ENCODE results near the gene PIAS4. TPM values are rescaled to one million over a fixed set of nuclear protein-coding genes. Genes with fewer than 3 reads are reported as not detected.

Gene PIAS4
- total RNA-seq, 1 experiment from 2014 or later = 54.4 TPM

DNA sequence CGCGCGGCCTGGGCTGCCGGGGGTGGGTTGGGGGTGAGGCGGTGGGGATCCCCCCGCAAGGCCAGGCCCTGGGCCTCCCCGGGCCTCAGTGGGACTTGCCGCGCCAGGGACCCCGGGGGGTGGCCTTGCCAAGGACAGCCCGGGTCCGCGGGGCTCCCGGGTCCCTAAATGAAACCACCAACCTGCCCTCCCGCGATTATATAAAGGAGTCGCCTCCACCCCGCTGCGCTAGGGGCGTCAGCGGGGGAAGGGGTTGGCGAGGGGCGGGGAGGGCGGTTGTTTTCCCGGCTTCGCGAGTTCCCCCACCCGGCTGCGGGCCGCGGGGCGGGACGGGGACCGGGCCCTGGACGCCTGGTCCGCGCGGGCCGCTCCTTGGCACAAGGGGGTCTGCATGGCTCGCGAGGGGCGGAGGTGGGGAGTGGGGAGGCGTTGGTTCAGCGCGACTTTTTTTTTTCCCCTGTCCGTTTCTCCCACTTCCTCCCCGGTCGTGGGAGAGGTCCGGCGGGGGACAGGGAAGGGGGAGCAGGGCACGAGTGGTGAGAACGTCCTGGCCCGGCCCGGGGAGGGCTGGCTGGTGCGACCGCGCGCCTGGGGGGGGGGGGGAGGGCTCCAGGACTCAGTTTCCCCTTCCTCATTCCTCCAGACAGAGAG is 60.0 kb downstream of the PIAS4 start:
- DNase-seq = peak; percentile 85
- peak overlapping the region; percentile 64 for H3K4me3 ChIP-seq (ENCODE audit: insufficient read depth, low read depth, low read length)
- H3K36me3 ChIP-seq (replicated peaks; ENCODE audit: control insufficient read depth, insufficient read depth, low read length) = no peaks in the 10 kb centered on the region
- H3K27me3 ChIP-seq (ENCODE audit: control insufficient read depth, insufficient read depth, low read length) = peaks cover 22% of the 10 kb centered on the region

DNA sequence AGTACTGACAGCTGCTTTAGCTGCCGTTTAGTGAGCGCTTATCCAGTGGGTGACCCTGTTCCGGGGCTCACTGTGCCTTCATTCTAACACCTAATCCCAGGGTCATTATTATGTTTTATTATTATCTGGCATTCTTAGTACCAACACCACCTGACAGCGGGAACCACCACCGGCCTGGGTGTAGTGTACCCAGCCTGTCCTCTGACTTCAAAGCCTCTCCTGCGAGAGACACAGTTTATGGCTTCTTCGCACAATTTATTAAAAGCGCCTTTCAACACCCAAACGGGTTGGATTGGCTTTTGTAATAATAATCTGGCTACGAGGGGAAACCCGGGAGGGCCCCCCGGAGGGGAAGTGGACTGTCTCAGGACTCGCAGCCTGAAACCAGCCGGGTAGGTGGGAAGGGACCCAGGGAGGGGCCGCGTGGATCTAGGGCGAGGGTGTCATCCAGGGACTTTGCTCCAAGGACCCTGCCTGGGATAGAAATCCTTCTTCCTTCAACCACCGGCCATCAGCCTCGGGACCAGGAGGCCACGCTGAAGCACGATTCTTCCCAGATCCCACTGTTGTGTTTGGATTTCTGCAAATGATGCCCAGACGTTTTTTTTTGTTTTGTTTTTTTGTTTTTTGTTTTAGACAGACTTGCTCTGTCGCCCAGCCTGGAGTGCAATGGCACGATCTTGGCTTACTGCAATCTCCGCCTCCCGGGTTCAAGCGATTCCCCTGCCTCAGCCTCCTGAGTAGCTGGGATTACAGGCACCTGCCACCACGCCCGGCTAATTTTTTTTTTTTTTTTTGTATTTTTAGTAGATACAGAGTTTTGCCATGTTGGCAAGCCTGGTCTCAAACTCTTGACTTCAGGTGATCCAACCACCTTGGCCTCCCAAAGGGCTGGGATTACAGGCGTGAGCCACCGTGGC is 60.8 kb downstream of the PIAS4 start:
- DNase-seq = peak; percentile 61
- H3K27me3 ChIP-seq (ENCODE audit: control insufficient read depth, insufficient read depth, low read length) = peaks cover 22% of the 10 kb centered on the region
- H3K36me3 ChIP-seq (replicated peaks; ENCODE audit: control insufficient read depth, insufficient read depth, low read length) = no peaks in the 10 kb centered on the region
- H3K4me3 ChIP-seq (ENCODE audit: insufficient read depth, low read depth, low read length) = no peak overlapping the region

DNA sequence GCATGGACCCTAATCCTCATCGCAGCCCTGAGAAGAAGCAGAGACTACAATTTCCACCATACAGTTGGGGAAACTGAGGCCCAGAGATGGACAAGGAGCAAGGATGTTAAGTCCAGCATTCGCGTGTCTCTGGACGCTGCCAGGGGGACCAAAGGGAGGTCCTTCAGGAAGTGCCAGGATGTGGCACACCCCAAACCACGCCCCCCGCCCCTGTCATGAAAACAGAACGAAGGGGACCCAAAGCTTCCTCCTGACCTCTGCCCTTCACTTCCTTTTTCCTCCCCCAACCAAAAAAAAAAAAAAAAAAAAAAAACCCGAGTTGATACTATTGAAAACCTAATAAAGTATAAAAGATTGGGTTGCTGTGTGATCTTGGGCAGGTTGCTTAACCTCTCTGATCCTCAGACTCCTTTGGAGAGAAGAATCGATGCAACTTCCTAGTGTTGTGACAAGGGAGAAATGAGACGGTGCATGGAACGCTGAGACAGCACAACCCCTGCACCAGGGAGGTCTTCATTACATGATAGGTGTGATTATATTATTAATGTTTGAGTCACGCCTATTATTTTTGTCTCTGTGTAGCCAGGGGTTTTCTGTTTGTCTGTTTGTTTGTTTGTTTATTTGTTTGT is 61.9 kb downstream of the PIAS4 start:
- DNase-seq = peak; percentile 60
- Histone ChIP-seq H3K4me3 (ENCODE audit: insufficient read depth, low read depth, low read length) (no peak overlapping the region), H3K36me3 (replicated peaks; ENCODE audit: control insufficient read depth, insufficient read depth, low read length) (no peaks in the 10 kb centered on the region), H3K27me3 (ENCODE audit: control insufficient read depth, insufficient read depth, low read length) (peaks cover 22% of the 10 kb centered on the region)

DNA sequence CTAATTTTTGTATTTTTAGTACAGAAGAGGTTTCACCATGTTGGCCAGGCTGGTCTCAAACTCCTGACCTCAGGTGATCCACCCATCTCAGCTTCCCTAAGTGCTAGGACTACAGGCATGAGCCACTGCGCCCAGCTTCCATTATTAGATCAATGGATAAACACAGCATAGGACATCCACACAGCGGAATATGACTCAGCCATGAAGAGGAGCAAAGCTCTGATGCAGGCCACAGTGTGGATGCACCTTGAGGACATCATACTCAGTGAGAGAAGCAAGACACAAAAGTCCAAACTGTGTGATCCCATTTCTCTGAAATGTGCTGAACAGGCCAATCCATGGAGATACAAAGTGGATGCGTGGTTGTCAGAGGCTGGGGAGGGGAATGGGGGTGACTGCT is 64.1 kb downstream of the PIAS4 start:
- DNase-seq = no peak
- H3K4me3 ChIP-seq (ENCODE audit: insufficient read depth, low read depth, low read length) = no peak overlapping the region
- no peaks in the 10 kb centered on the region for H3K36me3 ChIP-seq (replicated peaks; ENCODE audit: control insufficient read depth, insufficient read depth, low read length)
- peaks cover 22% of the 10 kb centered on the region for H3K27me3 ChIP-seq (ENCODE audit: control insufficient read depth, insufficient read depth, low read length)

DNA sequence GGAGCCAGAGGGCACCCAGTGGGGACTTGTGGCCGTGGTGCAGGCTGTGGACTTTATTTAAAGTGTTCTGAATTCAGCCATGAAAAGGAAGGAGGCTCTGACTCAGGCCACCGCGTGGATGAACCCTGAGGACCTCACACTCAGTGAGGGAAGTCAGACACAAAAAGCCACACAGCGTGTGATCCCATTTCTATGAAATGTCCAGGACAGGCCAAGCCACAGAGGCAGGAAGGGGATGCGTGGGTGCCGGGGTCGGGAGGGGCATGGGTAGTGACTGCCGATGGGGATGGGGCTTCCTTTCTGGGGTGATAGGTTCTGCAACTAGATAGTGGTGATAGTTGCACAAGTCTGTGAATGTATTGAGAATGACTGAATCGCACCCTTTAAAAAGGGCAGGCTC is 67.8 kb downstream of the PIAS4 start:
- no peaks in the 10 kb centered on the region for H3K36me3 ChIP-seq (replicated peaks; ENCODE audit: control insufficient read depth, insufficient read depth, low read length)
- no peaks in the 10 kb centered on the region for H3K27me3 ChIP-seq (ENCODE audit: control insufficient read depth, insufficient read depth, low read length)
- no peak overlapping the region for H3K4me3 ChIP-seq (ENCODE audit: insufficient read depth, low read depth, low read length)
- no peak for DNase-seq

DNA sequence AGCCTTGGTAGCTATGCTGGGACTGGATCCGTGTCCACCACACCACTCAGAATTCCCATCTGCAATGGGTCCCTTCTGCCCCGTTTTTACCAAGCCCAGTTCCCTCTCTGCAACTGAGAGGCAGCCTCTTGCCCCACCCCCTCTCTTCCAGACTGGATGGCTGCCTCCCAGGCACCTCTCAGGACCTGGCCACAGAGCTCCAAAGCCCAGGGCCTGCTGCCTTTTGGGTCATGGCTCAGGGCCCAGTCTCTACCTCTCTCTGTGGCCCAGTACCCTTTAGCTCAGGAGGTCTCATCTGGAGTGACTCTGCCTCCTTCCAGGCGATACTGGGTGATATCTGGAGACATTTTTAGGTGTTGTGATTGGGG is 69.5 kb downstream of the PIAS4 start:
- Histone ChIP-seq H3K27me3 (ENCODE audit: control insufficient read depth, insufficient read depth, low read length) (no peaks in the 10 kb centered on the region), H3K36me3 (replicated peaks; ENCODE audit: control insufficient read depth, insufficient read depth, low read length) (no peaks in the 10 kb centered on the region), H3K4me3 (ENCODE audit: insufficient read depth, low read depth, low read length) (no peak overlapping the region)
- no peak for DNase-seq

DNA sequence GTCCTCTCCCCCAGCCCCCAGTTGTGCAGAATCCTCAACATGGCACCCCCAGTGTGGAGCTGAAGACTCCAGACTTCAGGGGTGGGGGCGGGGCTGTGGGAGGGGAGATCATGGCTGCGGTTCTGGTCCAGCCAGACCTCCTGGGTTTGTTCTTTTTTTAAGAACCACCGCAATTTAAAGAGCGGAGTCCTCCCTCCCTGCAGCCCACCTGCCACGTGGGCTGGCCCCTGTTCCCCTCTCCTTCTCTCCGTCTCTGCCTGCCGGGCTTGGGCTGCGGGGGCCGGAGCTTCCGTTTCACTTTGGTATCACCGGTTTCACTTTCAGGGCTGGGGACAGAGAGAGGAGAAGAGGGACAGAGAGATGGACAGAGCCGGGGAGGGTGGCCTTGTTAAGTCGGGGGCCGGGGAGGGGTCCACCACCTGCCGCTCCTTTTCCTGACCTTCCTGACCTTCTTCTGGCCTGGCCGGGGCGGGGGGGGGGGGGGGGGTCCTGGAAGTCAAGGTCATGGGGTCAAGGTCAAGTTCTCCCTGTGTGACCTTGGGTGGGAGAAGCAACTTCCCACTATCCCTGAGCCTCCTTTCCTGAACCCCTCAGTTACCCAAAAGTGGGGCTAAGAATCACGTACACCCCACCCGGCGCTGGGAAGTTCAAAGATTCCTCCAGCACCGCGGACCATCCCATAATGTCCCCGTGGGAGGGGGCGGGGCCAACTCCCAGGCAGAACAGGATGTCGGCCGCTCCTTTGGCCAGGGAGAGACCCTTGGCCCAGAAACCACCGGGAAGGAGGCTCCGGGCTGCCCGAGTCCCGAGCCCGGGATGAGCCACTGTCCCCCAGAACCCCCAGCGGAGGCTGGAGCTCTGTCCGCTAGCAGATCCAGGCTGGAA is 70.5 kb downstream of the PIAS4 start:
- no peak overlapping the region; the same call in 1 of the 2 replicates for H3K4me3 ChIP-seq (ENCODE audit: insufficient read depth, low read depth, low read length)
- H3K36me3 ChIP-seq (replicated peaks; ENCODE audit: control insufficient read depth, insufficient read depth, low read length) = no peaks in the 10 kb centered on the region
- H3K27me3 ChIP-seq (ENCODE audit: control insufficient read depth, insufficient read depth, low read length) = no peaks in the 10 kb centered on the region
- DNase-seq = peak; percentile 89

DNA sequence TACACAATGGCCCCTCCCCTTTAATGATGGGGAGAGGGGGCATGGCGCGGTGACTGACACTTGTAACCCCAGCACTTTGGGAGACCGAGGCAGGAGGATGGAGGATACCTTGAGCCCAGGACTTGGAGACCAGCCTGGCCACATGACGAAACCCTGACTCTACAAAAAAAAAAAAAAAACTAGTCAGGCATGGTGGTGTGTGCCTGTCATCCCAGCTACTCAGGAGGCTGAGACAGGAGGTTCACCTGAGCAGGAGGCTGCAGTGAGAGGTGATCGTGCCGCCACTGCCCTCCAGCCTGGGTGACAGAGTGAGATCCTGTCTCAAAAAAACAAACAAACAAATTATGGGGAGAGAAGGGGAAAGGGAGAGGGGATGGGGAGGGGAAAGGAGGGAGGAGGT is 72.9 kb downstream of the PIAS4 start:
- DNase-seq = no peak
- no peaks in the 10 kb centered on the region for H3K27me3 ChIP-seq (ENCODE audit: control insufficient read depth, insufficient read depth, low read length)

DNA sequence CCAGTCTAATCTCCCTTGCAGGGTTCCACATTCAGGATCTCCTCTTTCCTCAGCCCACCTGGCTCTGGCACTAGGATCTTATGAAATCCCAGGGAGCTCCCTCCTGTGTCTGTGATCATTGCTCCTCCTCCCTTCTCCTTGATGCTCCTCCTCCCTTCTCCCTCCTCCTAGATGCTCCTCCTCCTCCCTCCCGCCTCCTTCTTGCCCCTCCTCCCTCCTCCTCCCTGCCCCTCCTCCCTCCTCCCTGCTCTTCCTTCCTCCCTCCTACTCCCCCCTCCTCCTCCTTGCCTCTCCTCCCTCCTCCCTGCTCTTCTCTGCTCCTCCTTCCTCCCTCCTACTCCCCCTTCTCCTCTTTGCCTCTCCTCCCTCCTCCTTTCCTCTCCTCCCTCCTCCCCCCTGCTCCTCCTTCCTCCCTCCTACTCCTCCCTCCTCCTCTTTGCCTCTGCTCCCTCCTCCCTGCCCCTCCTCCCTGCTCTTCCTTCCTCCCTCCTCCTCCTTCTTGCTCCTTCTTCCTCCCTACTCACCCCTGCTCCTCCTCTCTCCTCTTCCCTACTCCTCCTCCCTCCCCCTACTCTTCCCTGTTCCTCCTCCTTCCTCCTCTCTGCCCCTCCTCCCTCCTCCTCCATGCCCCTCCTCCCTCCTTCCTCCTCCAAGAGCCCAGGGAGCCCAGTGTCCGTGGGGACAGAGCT is 74.0 kb downstream of the PIAS4 start:
- Histone ChIP-seq H3K36me3 (replicated peaks; ENCODE audit: control insufficient read depth, insufficient read depth, low read length) (no peaks in the 10 kb centered on the region), H3K27me3 (ENCODE audit: control insufficient read depth, insufficient read depth, low read length) (no peaks in the 10 kb centered on the region), H3K4me3 (ENCODE audit: insufficient read depth, low read depth, low read length) (no peak overlapping the region)
- no peak for DNase-seq

More for the DNA sequence above, 72.9 kb downstream of the PIAS4 start:
- H3K36me3 ChIP-seq (replicated peaks; ENCODE audit: control insufficient read depth, insufficient read depth, low read length) = no peaks in the 10 kb centered on the region
- H3K4me3 ChIP-seq (ENCODE audit: insufficient read depth, low read depth, low read length) = no peak overlapping the region

DNA sequence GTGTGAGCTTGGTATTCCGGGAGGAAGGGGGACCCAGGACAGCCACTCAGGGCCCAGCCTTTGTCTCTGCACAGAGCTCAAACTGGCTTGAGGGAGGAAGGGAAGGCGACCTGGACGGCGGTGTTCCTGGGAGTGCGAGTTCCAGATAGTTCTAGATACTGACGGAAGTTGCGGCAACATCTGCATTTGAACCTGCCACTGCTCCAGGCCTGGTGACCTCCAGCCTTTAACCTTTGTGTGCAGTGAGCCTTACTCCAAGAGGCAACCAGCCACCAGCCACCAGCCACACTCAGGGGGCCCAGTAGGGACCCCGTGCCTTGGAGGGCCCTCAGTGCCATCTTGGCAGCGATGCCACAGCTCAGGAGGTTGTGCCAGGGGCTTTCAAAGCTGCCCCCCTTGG is 74.6 kb downstream of the PIAS4 start:
- no peak overlapping the region for H3K4me3 ChIP-seq (ENCODE audit: insufficient read depth, low read depth, low read length)
- no peaks in the 10 kb centered on the region for H3K36me3 ChIP-seq (replicated peaks; ENCODE audit: control insufficient read depth, insufficient read depth, low read length)

DNA sequence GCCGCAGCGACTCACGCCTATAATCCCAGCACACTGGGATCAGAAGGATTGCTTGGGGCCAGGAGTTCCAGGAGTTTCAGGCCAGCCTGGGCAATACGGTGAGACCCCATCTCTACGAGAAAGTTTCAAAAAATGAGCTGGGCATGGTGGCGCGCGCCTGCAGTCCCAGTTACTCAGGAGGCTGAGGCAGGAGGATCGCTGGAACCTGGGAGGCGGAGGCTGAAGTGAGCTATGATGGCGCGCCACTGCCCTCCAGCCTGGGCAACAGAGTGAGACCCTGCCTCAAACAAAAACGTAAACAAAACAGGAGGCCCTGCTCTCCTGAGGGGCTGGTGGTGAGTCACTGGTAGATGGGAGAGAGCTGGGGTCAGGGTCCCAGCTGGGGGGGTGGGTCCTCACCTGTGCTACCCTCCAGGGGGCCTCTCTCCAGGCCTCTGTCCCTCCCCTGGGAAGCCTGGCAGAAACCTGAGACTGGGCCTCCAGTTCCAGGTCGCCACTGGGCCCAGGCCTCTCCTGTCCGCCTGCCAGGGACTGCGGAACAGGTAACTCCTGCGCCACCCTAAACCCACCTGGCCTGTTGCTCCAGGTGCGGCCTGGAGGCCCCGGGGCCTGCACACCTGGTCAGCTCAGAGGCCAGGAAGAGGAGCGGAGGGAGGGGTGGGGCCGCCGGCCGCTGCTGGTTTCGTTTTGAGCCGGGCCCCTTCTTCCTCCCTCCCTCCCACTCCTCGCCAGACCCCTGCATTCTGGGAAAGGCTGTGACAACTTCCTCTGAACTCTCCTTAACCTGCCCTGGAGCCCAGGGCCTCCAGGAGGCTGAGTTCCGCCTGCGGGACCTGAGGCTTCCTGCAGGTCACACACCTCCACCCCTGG is 76.4 kb downstream of the PIAS4 start:
- Histone ChIP-seq H3K4me3 (ENCODE audit: insufficient read depth, low read depth, low read length) (no peak overlapping the region), H3K36me3 (replicated peaks; ENCODE audit: control insufficient read depth, insufficient read depth, low read length) (no peaks in the 10 kb centered on the region), H3K27me3 (ENCODE audit: control insufficient read depth, insufficient read depth, low read length) (no peaks in the 10 kb centered on the region)
- DNase-seq = peak; percentile 80

More for the DNA sequence above, 74.6 kb downstream of the PIAS4 start:
- DNase-seq = no peak
- H3K27me3 ChIP-seq (ENCODE audit: control insufficient read depth, insufficient read depth, low read length) = no peaks in the 10 kb centered on the region

DNA sequence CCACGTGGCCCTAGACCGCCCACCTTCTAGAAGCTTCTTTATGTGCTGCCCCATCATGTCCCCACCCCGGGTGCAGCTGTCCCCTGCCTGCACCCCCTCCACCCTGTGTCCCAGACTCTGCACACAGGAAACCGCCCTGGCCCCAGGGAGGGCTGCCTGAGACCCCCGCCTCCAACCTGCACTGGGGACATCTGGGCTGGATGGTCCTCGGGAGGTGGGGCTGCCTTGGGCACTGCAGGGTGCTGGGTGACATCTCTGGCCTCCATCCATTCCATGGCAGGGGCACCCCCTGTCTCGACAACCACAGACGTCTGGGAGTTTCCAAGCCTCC is 77.0 kb downstream of the PIAS4 start:
- Histone ChIP-seq H3K4me3 (ENCODE audit: insufficient read depth, low read depth, low read length) (no peak overlapping the region), H3K27me3 (ENCODE audit: control insufficient read depth, insufficient read depth, low read length) (no peaks in the 10 kb centered on the region), H3K36me3 (replicated peaks; ENCODE audit: control insufficient read depth, insufficient read depth, low read length) (no peaks in the 10 kb centered on the region)
- no peak for DNase-seq

DNA sequence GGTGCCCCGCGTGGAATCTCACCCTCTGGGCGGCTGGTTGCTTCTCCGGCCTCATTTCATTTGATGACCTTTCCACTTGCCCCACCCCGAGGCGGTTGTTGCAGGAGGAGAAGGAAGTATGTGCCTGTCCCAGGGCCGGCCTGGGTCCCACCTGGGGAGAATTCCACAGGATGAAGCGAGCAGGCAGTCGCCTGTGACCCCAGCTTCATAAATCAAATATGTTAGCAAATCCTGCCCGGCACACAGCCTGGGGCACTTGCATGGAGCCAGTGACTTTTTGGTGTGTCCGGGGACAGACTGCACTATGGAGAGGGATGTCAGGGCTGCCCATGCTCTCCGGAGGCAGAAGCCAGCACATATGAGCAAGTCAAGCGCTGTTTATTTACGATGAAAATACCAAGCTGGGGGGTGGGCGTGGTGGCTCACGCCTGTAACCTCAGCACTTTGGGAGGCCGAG is 78.9 kb downstream of the PIAS4 start:
- no peak for DNase-seq
- no peaks in the 10 kb centered on the region for H3K27me3 ChIP-seq (ENCODE audit: control insufficient read depth, insufficient read depth, low read length)
- H3K4me3 ChIP-seq (ENCODE audit: insufficient read depth, low read depth, low read length) = no peak overlapping the region

More for the DNA sequence above, 78.9 kb downstream of the PIAS4 start:
- no peaks in the 10 kb centered on the region; the same call in 1 of the 2 replicates for H3K36me3 ChIP-seq (replicated peaks; ENCODE audit: control insufficient read depth, insufficient read depth, low read length)

Data from H7 (cell line).